ENCODE measurements around the gene STAM. TPM values are rescaled to one million over a fixed set of nuclear protein-coding genes. Genes with fewer than 3 reads are reported as not detected.

The STAM gene
- total RNA-seq, 4 donors from 2014 or later: 19.4 to 23.6 (median 21.8) TPM

- Histone ChIP-seq H3K4me3 (replicated peaks in 1 of 3) (no peak overlapping the region), H3K27ac (no peak overlapping the region), H3K4me1 (no peaks in the 10 kb centered on the region), H3K27me3 (no peaks in the 10 kb centered on the region), H3K36me3 (no peaks in the 10 kb centered on the region), H3K9me3 (no peaks in the 10 kb centered on the region)
- DNase-seq: no peak
- intact Hi-C loops (cut with DNase I): loop anchor here (5.0 to 10.0 kb wide), 3 partner anchors 135 to 628 kb away; no protein-coding TSS in a partner anchor
- 58 to 65% methylated on average over 2 of the region's 2 CpGs for WGBS, 2 donors
- TF ChIP-seq CTCF (IDR thresholded peaks at IDR 0.05): no peak
- TF ChIP-seq POLR2A (IDR thresholded peaks at IDR 0.05): no peak
Measured at GRCh38 chr10:17607060-17607459, 36.9 kb upstream of the STAM start.

GRCh38 chr10:17607603-17608332 is 36.2 kb upstream of the STAM start:
- no peak for DNase-seq
- 59 to 61% methylated on average over 9 of the region's 9 CpGs for WGBS, 2 donors
- no peak overlapping the region for H3K27ac ChIP-seq
- intact Hi-C loops (cut with DNase I): loop anchor here (5.0 to 10.0 kb wide), 3 partner anchors 135 to 627 kb away; no protein-coding TSS in a partner anchor
- no peaks in the 10 kb centered on the region for H3K4me1 ChIP-seq
- H3K36me3 ChIP-seq: no peaks in the 10 kb centered on the region
- no peak overlapping the region for H3K4me3 ChIP-seq (replicated peaks in 1 of 3)
- H3K27me3 ChIP-seq: no peaks in the 10 kb centered on the region
- H3K9me3 ChIP-seq: no peaks in the 10 kb centered on the region
- TF ChIP-seq POLR2A (IDR thresholded peaks at IDR 0.05): no peak
- TF ChIP-seq CTCF (IDR thresholded peaks at IDR 0.05): peak; percentile 58 to 93 (median 87)

- Histone ChIP-seq H3K4me1 (no peaks in the 10 kb centered on the region), H3K27ac (no peak overlapping the region), H3K36me3 (no peaks in the 10 kb centered on the region), H3K9me3 (no peaks in the 10 kb centered on the region), H3K27me3 (no peaks in the 10 kb centered on the region), H3K4me3 (replicated peaks in 1 of 3) (no peak overlapping the region)
- WGBS, 2 donors: 87 to 90% methylated on average over 13 of the region's 13 CpGs
- DNase-seq: no peak
- intact Hi-C loops (cut with DNase I): loop anchor here (5.0 to 10.0 kb wide), 3 partner anchors 133 to 625 kb away; no protein-coding TSS in a partner anchor
- no peak for TF ChIP-seq CTCF (IDR thresholded peaks at IDR 0.05)
- TF ChIP-seq POLR2A (IDR thresholded peaks at IDR 0.05): no peak
Measured at GRCh38 chr10:17609523-17610079, 34.4 kb upstream of the STAM start.

- peak overlapping the region; percentile 84 to 94 (median 84) for H3K27ac ChIP-seq
- H3K4me1 ChIP-seq: peaks cover 0 to 3% of the 10 kb centered on the region in 2 donors
- peak overlapping the region; percentile 79 to 91 (median 79) for H3K4me3 ChIP-seq (replicated peaks in 1 of 3)
- 3 to 4% methylated on average over 27 to 32 of the region's 48 CpGs for WGBS, 2 donors
- no peaks in the 10 kb centered on the region for H3K36me3 ChIP-seq
- no peaks in the 10 kb centered on the region for H3K27me3 ChIP-seq
- no peaks in the 10 kb centered on the region for H3K9me3 ChIP-seq
- TF ChIP-seq CTCF (IDR thresholded peaks at IDR 0.05): no peak
- no peak for TF ChIP-seq POLR2A (IDR thresholded peaks at IDR 0.05)
- peak; percentile 91 to 92 for DNase-seq
- intact Hi-C loops (cut with DNase I): no loop called here
Measured at GRCh38 chr10:17616403-17617030, 27.4 kb upstream of the STAM start.

Data from thyroid gland (tissue), 4 donors.